Prostate gland (tissue), 2 donors: ENCODE results near the gene MOCS1.

ENCODE experiments used
- POLR2A ChIP-seq: fragments of 450-650 bp; IDR thresholded peaks from one replicate; pipeline ENCODE4 v1.6.1; 2016; ENCODE audit warnings: antibody characterized with exemption, mild to moderate bottlenecking
- POLR2AphosphoS5 ChIP-seq: sonication (generic); formaldehyde crosslinking; IDR thresholded peaks from one replicate; pipeline ENCODE4 v1.6.1; 2017; ENCODE audit warnings: antibody characterized with exemption
- TF ChIP-seq, protein P1 (sequence below), 4 experiments: fragments of 200-600 bp in 2 of 4; fragments of 450-650 bp in 2 of 4; sonication (generic) in 2 of 4; IDR thresholded peaks; 1 replicate in 3 of 4; 2 replicates in 1 of 4; pipeline ENCODE4 v1.5.1; 2016 to 2019; ENCODE audit warnings: antibody characterized with exemption in 4 of 4, mild to moderate bottlenecking in 2 of 4, moderate library complexity in 2 of 4

DNA sequence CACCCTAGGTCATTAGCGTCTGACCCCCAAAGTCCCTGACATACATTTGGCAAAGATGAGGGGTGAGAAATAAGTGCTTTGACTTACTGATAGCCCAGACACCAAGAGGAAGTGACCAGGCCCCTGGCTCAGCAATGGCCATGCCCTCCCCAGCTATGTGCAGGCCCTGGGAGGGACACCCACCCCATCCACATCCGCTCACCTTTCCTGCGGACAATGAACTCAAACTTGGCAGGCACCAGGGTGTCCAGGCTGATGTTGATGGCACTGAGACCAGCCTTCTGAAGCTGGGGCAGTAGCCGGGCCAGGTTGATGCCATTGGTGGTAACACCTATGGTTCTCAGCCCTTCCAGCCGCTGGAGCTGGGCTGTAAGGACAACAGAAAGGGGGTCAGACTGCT, 18.4 kb downstream of the MOCS1 start:
- TF ChIP-seq, protein P1, sequence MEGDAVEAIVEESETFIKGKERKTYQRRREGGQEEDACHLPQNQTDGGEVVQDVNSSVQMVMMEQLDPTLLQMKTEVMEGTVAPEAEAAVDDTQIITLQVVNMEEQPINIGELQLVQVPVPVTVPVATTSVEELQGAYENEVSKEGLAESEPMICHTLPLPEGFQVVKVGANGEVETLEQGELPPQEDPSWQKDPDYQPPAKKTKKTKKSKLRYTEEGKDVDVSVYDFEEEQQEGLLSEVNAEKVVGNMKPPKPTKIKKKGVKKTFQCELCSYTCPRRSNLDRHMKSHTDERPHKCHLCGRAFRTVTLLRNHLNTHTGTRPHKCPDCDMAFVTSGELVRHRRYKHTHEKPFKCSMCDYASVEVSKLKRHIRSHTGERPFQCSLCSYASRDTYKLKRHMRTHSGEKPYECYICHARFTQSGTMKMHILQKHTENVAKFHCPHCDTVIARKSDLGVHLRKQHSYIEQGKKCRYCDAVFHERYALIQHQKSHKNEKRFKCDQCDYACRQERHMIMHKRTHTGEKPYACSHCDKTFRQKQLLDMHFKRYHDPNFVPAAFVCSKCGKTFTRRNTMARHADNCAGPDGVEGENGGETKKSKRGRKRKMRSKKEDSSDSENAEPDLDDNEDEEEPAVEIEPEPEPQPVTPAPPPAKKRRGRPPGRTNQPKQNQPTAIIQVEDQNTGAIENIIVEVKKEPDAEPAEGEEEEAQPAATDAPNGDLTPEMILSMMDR (IDR thresholded peaks at IDR 0.05): no peak
- TF ChIP-seq POLR2A: no peak
- no peak for TF ChIP-seq POLR2AphosphoS5
